Measurements from ENCODE around the gene MPL.

The MPL gene

GRCh38 chr1:43372172-43372571 lies 34.6 kb downstream of the MPL start:
- TF ChIP-seq CTCF (IDR thresholded peaks at IDR 0.05; ENCODE audit: borderline replicate concordance, insufficient read depth, low read depth, low read length) = no peak
- no peak overlapping the region for H3K4me3 ChIP-seq (ENCODE audit: low read depth, low read length)

- no peak for TF ChIP-seq CTCF (IDR thresholded peaks at IDR 0.05; ENCODE audit: borderline replicate concordance, insufficient read depth, low read depth, low read length)
- H3K4me3 ChIP-seq (ENCODE audit: low read depth, low read length) = no peak overlapping the region
Observed at GRCh38 chr1:43373066-43373940, 35.7 kb downstream of the MPL start.

- H3K4me3 ChIP-seq (ENCODE audit: low read depth, low read length) = no peak overlapping the region
- TF ChIP-seq CTCF (IDR thresholded peaks at IDR 0.05; ENCODE audit: borderline replicate concordance, insufficient read depth, low read depth, low read length) = no peak
Observed at GRCh38 chr1:43376723-43377235, 39.2 kb downstream of the MPL start.

GRCh38 chr1:43377831-43378230 lies 40.2 kb downstream of the MPL start:
- TF ChIP-seq CTCF (IDR thresholded peaks at IDR 0.05; ENCODE audit: borderline replicate concordance, insufficient read depth, low read depth, low read length) = no peak
- H3K4me3 ChIP-seq (ENCODE audit: low read depth, low read length) = no peak overlapping the region

GRCh38 chr1:43379476-43379875 lies 41.9 kb downstream of the MPL start:
- H3K4me3 ChIP-seq (ENCODE audit: low read depth, low read length) = no peak overlapping the region

GRCh38 chr1:43381612-43382011 lies 44.0 kb downstream of the MPL start:
- no peak for TF ChIP-seq CTCF (IDR thresholded peaks at IDR 0.05; ENCODE audit: borderline replicate concordance, insufficient read depth, low read depth, low read length)
- H3K4me3 ChIP-seq (ENCODE audit: low read depth, low read length) = no peak overlapping the region

More at GRCh38 chr1:43379476-43379875, 41.9 kb downstream of the MPL start:
- no peak for TF ChIP-seq CTCF (IDR thresholded peaks at IDR 0.05; ENCODE audit: borderline replicate concordance, insufficient read depth, low read depth, low read length)

All from GM12875 (cell line).